HG03103 (cell line): Measurements from ENCODE around the gene TSPAN9.

Experiments used
- ATAC-seq: cut with Tn5 transposase; IDR thresholded peaks from one replicate; pipeline ENCODE4 v1.9.1; 2021; ENCODE audit warnings: low read depth; ENCODE audit not compliant: unreplicated experiment

TSPAN9 gene

DNA sequence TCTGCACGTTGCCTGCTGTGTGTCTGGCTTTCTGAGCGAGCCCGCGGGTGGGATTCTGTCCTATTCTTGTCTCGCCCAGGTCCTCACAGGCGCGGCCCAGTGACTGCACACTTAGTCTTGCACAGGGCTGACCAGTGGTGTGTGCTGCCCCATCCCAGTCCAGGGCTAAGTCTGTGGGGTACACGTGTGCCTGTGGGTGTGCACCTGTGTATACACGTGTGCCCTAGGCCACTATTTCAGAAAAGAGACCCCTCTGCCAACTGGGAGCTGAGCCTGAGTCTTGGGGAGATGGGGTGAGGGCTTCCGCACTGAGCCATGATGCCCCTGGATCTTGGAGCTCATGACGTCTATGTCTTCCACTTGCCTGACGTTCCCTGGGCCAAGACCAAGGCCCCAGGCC is 228.3 kb downstream of the TSPAN9 start:
- ATAC-seq = no peak

DNA sequence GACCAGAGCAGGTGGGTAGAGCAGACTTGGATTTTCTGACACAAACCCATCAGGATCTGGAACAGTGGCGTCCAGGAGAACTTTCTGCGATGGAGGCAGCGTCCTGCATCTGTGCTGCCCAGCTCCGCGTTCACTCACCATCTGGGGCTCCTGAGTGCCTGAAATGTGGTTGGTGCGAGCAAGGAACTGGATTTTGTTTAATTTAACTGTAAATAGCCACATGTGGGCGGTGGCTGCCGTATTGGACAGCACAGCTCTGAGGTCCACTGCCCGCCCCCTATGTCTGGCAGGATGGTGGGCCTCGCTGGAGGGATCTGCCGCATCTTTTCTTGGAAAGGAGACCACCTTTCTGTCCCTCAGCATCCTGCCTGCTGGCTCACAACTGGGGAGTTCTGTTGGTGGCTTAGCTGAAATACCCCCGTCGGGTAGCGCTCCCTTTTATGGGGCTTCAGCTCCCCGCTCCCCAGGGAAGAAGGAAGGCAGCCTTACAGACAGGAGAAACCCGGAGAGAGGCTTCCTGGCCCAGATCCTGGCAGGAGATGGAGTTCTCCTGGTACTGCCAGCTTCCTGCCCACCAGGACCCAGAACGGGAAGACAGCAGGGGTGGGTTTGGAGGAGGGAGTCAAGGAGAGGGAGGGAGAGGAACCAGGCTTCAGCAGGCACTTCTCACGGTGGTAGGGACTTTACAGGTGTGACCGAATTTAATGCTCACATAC is 228.9 kb downstream of the TSPAN9 start:
- ATAC-seq = no peak

DNA sequence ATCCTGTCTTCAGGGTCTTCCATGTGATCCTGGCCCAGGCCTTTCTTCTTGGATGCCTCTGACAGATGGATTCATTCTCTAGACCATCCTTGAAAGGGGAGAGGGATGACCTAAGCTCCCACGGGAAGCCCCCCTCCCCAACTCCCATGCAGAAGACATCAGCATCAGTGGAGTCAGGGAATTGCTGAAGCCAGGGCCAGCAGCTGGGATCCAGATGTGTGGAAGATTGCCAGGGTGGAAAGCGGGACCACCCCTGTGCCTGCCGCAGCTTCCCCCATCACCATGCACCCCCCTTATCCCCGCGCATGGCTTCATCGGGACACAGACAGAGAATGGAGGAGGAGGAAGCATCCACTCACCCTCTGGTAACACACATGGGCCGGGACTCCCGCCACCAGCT is 230.2 kb downstream of the TSPAN9 start:
- no peak for ATAC-seq

GRCh38 chr12:3308063-3308462 is 230.9 kb downstream of the TSPAN9 start:
- ATAC-seq = no peak

GRCh38 chr12:3308609-3309008 is 231.4 kb downstream of the TSPAN9 start:
- ATAC-seq = no peak

DNA sequence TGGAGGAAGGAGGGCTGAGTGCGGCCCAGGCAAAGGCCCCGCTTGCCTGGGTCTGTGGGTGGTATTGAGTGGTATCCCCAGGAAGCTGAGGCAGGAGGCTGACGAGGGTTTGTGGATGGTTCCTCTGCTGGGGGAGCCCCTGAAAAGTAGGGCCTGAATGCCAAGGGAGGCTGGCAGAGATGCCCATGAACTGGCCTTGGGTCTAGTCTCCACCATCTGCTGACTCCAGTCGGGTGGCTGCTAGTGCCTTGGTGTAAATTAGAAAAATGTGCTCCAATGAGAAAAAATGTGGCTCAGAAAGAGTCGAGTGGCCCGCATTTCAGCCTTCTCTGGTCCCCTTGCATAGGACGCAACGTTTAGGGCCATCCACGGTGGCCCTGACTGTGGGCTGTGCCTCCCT is 232.6 kb downstream of the TSPAN9 start:
- no peak for ATAC-seq

GRCh38 chr12:3310271-3311026 is 233.3 kb downstream of the TSPAN9 start:
- ATAC-seq = no peak

- no peak for ATAC-seq
These were observed 233.8 kb downstream of the TSPAN9 start for GRCh38 chr12:3311027-3311402.

DNA sequence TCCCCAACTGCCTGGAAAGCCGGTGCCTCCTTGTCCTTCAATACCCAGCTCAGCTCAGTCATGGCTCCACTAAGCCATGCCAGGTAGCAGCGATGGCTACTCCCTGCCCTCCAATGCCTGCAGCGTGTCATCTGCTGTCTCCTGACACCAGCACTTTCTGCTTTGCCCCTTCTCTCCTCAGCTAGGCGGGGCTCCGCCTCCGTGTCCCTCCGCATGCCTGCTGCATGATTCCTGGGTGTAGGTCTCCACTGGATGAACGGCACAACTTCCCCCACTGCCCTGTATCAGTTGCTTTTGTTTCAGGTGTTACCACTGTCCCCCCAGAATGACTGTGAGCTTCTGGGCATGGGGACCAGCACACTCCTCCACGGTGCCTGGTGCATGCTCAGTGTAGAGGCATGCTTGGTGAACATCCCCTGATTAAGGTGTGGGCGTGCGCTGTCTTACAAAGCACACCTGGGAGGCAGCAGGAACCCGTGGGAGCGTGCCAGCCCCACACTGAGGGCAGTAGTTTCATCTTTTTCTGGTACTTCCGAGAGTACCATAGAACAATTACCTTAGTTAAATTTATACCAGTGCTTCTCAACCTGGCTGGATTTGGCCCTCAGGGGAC is 234.4 kb downstream of the TSPAN9 start:
- no peak for ATAC-seq

- ATAC-seq = no peak
These were observed 235.9 kb downstream of the TSPAN9 start for GRCh38 chr12:3313066-3313465.

GRCh38 chr12:3313675-3314663 is 236.8 kb downstream of the TSPAN9 start:
- ATAC-seq = no peak

- ATAC-seq = no peak
These were observed 238.1 kb downstream of the TSPAN9 start for GRCh38 chr12:3315201-3315661.

GRCh38 chr12:3316776-3317480 is 239.7 kb downstream of the TSPAN9 start:
- ATAC-seq = no peak

DNA sequence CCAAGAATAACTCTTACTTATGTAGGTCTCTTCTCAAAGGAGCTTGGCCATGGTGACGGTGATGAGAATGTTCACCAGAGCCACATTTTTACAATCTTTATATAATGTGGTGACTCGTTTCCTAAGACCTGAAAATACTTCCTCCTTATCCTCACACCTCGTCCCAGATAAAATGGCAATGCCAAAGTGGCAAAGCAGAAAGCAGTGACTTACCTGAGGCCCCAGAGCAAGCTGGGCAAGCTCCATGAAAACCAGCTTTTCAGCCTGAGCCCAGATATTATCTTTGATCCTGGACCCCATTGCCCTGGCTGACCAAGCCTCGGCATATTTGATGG is 240.3 kb downstream of the TSPAN9 start:
- no peak for ATAC-seq

- ATAC-seq = no peak
These were observed 240.8 kb downstream of the TSPAN9 start for GRCh38 chr12:3317841-3318501.

GRCh38 chr12:3319723-3320492 is 242.7 kb downstream of the TSPAN9 start:
- no peak for ATAC-seq

DNA sequence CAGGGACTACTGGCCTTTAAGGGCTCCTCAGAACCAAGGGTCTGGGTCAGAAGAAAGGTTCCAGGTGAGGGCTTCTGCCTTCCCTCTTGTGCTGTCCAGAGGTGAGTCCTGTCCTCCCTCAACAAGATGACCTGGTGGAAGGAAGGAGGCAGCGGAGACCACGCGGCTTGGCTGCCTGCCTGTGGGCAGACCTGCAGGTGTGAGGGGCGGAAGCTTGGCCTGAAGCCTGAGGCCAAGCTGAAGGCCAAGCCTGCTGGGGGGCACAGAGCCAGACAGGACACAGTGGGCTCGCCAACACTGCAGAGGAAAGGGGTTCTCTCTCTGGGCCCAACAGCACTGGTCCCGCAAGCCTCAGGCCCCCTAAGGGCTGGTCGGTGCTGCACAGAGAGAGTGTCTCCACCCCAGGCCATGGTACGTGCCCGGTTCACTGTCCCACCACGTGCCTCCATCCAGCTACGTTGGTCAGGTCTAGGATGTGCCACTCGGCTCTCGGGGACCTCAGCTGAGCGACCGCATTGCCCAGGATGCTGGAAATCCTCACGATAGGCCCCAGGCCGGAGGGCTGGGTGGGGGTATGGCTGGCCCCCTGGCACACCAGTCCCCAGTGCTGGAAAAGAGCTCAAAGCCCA is 243.8 kb downstream of the TSPAN9 start:
- ATAC-seq = no peak

GRCh38 chr12:3321881-3322280 is 244.7 kb downstream of the TSPAN9 start:
- ATAC-seq = no peak
